HG03378 (cell line): ENCODE data around the gene SEPTIN10.

Experiments
- ATAC-seq: cut with Tn5 transposase; IDR thresholded peaks from one replicate; pipeline ENCODE4 v1.9.1; 2021; ENCODE audit warnings: mild to moderate bottlenecking, moderate library complexity; ENCODE audit not compliant: unreplicated experiment

SEPTIN10 gene

GRCh38 chr2:109525836-109526235 is 87.9 kb downstream of the SEPTIN10 start:
- no peak for ATAC-seq

DNA sequence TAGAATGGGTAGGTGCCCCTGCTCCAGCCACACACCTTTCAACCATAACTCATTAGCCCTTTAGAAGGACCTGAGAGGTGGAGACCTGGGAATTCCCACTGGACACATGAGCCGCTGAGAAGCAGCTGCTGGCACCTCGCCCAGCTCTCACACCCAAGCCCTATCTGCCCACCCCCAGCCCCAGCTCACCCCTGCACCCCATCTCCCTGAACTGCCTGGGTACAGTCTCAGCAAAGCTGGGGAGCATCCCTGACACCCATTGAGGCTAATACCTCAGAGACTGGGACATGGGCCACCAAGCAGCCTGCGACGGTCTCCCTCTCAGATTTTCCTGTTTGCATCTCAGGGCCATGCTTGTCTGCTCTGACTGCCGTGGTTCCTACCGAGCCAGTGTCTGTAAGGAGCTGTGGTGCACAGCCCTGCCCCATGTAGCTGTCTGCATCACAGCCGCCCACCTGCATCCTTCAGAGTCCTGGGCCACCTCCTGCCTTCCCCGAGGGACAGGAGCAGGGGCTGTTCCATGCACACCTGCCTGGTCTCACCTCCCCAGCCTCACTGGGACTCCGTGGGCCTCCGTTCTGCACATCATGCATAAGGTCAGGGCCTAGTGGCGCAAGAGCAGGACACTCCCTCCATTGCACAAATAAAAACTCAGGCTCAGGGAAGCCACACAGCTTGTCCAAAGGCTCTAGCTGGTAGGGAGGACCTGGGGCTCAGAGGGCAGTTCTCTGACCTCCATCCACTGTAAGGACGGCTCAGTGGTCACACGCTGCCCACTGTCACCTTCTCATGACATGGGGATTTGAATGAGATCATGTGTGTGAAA is 90.0 kb downstream of the SEPTIN10 start:
- ATAC-seq, result no peak

- ATAC-seq, result no peak
Observed at GRCh38 chr2:109523121-109523520, 90.6 kb downstream of the SEPTIN10 start.

GRCh38 chr2:109522063-109522374 is 91.7 kb downstream of the SEPTIN10 start:
- ATAC-seq, result no peak

GRCh38 chr2:109521233-109522062 is 92.3 kb downstream of the SEPTIN10 start:
- ATAC-seq, result no peak

DNA sequence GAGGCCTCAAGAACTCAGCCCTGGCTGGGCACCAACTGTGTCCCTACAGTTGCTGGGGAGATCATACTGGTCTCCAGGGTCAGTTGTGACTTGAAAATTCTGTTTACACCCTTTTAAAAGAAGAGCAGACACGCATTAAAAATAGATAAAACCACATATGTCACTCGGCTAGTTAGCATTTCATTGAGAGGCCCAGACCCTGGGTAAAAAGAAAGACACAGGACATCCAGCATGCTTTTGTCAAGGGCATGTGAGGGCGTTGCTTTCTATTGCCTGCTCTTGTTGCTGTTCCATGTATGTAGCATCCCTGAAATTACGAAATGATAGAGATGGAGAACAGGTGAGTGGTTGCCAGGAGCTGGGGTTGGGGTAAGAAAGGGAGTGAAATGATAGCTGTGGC is 94.3 kb downstream of the SEPTIN10 start:
- no peak for ATAC-seq

DNA sequence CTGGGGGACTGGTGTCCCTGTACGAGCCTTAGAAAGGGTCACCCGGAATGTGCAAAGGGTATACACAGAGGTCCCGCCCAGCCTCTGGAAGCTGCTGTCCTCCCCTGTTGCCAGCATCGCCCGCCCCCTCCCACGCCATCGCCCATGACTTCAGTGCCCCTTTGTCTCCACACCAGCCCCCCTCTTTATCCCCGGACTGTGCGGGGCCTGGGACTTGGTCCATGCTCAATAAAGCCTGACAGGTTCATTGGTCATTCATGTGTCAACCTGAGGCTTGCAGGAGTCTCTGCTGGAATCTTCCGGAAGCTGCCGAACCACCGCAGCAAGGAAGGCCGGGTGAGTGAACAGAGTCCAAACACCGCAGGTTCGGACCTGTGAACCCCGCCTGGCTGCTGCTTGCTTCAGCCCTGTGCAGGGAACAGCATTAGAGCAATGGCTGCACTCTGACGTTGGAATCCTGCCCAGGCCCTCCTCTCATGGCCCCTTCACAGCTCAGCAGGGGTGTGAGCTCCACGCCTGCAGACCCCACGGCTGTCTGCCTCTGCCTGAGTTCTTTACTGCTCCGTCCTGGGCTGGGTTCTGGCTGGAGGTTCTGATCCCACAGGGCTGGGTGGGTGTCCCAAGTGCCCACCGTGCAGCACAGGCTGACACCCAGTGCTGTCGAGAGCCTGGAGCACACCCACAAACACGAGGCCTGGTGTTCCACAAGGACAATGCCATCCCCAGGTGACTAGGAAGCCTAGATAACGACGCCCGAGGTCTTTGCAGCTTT is 96.5 kb downstream of the SEPTIN10 start:
- ATAC-seq, result no peak

- no peak for ATAC-seq
Observed at GRCh38 chr2:109516445-109517117, 97.2 kb downstream of the SEPTIN10 start.

GRCh38 chr2:109514857-109515256 is 98.9 kb downstream of the SEPTIN10 start:
- no peak for ATAC-seq

GRCh38 chr2:109513749-109514588 is 99.8 kb downstream of the SEPTIN10 start:
- ATAC-seq, result peak; percentile 81

DNA sequence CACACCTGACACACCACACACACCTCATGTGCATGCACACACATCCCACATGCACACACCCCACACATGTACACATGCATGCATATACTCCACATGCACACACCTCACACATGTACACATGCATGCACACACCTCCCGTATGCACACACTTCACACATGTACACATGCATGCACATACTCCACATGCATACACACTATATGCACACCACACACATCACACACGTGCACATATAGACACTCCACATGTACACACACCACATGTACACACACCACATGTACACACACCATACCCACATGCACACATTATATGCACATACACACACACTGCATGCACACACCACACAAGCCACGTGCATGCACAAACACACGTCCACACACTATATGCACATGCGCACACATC is 100.5 kb downstream of the SEPTIN10 start:
- ATAC-seq, result no peak

DNA sequence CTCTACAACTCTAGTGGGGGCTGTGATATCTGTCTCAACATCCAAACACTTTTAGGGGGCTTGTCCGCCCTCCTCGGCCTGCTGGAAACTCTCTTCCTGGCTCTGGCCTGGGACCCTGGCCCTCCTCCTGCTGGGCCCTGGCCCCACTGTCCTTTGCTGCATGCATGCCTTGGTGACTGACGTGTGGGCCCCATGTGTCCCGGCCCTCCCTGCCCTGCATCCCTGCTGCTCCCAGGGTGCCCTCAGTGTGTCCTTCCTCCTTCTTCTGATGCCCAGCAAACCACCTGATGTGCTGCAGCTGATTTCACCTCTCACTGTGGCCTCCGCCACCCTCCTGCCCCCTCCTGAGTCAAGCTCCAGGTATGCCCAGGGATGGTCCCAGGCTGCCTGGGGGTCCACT is 101.7 kb downstream of the SEPTIN10 start:
- ATAC-seq, result no peak

GRCh38 chr2:109511168-109511567 is 102.6 kb downstream of the SEPTIN10 start:
- no peak for ATAC-seq

DNA sequence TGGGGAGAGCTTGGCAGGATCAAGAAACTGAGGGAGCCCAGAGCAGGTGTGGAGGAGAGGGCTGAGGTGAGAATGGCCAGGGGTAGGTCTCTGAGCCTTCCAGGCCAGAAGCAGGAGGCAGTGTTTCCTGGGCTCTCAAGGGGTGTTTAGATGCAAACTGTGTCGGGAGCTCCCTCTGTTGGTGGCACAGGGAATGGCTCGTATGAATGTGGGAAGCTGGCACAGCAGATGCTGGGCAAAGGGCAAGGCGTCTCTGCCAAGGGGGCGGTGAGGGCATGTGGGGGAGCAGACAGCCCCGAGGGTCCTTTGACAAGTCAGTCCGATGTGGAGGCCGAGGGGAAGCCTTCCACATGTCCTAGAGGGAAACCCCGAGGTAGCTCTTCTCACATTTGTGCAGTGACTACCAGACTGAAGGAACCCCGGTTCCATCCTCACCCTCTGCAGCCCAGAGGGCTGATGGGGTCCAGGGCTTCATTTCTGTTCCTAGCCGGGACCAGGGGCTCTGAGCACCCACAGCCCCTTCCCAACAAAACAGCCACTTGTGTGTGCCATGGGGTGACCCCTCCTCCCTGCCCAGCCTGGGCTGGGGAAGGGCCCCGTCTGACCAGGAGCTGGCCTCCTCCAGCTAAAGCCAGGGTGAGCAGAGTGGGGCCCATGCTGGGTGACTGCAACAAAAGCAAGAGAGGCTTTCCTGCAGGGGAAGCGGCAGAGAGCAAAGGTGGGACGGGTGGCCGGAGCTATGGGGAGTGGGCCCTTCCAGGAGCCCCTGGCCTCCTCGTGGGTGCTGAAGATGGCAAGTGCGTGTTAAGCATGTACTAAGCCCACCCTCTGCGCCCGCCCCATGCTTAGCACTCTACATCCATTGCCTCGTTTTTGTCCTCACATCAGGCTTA is 103.4 kb downstream of the SEPTIN10 start:
- no peak for ATAC-seq

GRCh38 chr2:109508556-109508955 is 105.2 kb downstream of the SEPTIN10 start:
- ATAC-seq, result no peak

DNA sequence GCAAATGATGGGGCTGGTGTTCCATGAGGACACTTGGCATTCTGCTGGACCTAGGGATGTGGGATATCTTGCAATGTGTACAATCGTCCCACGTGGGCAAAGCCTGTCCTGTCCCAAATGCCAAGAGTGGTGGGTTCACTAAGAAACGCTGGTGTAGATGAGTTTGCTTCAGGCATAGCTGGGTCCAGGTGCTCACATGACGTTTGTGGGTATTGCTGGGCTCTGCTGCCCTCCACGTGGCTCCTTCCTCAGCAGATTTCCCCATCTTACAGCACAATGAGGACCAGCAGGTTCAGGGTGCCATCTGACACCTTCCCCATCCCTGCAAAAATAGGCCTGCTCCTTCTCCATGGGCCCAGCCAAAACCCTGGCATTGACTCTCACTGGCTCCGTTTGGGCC is 105.9 kb downstream of the SEPTIN10 start:
- no peak for ATAC-seq

GRCh38 chr2:109507217-109507616 is 106.5 kb downstream of the SEPTIN10 start:
- no peak for ATAC-seq

GRCh38 chr2:109503191-109503590 is 110.6 kb downstream of the SEPTIN10 start:
- ATAC-seq, result no peak

DNA sequence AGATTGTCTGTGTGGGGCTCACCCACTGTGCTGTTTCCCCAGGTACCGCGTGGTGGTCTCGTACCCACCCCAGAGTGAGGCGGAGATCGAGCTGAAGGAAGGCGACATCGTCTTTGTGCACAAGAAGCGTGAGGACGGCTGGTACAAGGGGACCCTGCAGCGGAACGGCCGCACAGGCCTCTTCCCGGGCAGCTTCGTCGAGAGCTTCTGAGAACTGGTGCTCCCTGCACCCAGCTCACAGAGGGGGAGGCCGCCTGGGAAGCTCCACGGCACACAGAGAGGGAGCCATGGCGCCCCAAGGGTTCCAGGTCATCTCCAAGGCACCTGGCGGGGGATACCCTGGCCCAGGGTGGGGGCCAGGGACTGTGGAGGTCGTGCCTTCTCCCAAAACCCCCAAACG is 112.3 kb downstream of the SEPTIN10 start:
- no peak for ATAC-seq
